Activated CD8-positive, alpha-beta T cell treated with anti-CD3 and anti-CD28 coated beads, Interleukin-2, amount 10 ng/mL, durations not matched to agents 7 days and 5 days (primary cell): ENCODE results near the gene LNX2. TPM values are rescaled to one million over a fixed set of nuclear protein-coding genes. Genes with fewer than 3 reads are reported as not detected.

Source experiments
- ATAC-seq: fragments of 150-1000 bp; cut with Tn5 transposase; one replicate; pipeline ENCODE4 v1.10.0; 2021; ENCODE audit warnings: moderate library complexity
- CTCF ChIA-PET: fragments of 350-600 bp; sonication (Branson Sonifier 250); formaldehyde crosslinking; loops from one replicate; lab custom pipeline; 2021; ENCODE audit warnings: antibody characterized with exemption; lab: Charles Lee
- POLR2A ChIA-PET: fragments of 350-600 bp; sonication (Branson Sonifier 250); formaldehyde crosslinking; loops from one replicate; lab custom pipeline; 2021; ENCODE audit warnings: antibody characterized with exemption; lab: Charles Lee
- DNase-seq: peaks from one replicate; pipeline ENCODE4 v3.0.0-alpha.2; 2020
- H3K27ac Mint-ChIP-seq: one replicate; pipeline ENCODE4 v1.8.0; 2021; ENCODE audit warnings: mild to moderate bottlenecking, mixed read lengths
- H3K27me3 Mint-ChIP-seq: one replicate; pipeline ENCODE4 v1.8.0; 2021; ENCODE audit warnings: low read depth, mixed read lengths
- H3K36me3 Mint-ChIP-seq: one replicate; pipeline ENCODE4 v1.8.0; 2021; ENCODE audit warnings: low read depth, mixed read lengths
- H3K4me1 Mint-ChIP-seq: one replicate; pipeline ENCODE4 v1.8.0; 2021; ENCODE audit warnings: low read depth, mixed read lengths
- H3K4me3 Mint-ChIP-seq: one replicate; pipeline ENCODE4 v1.8.0; 2021; ENCODE audit warnings: mild to moderate bottlenecking, mixed read lengths
- H3K9me3 Mint-ChIP-seq: one replicate; pipeline ENCODE4 v1.8.0; 2022; ENCODE audit warnings: mixed read lengths; ENCODE audit not compliant: insufficient read depth
- total RNA-seq, 2 experiments: library from RNA; stranded (reverse); gene quantifications; one replicate each; pipeline ENCODE4 v1.2.3, GENCODE V29; 2021

Gene LNX2
- total RNA-seq, 2 experiments from 2014 or later, result 7.1 to 7.6 TPM

- ATAC-seq, result no peak
- Mint-ChIP-seq H3K27ac (no peak overlapping the region), H3K9me3 (no peaks in the 10 kb centered on the region), H3K36me3 (peaks cover 15% of the 10 kb centered on the region), H3K27me3 (no peaks in the 10 kb centered on the region), H3K4me1 (no peaks in the 10 kb centered on the region), H3K4me3 (no peak overlapping the region)
- CTCF ChIA-PET, result no interaction called here
- POLR2A ChIA-PET, result no interaction called here
- no peak for DNase-seq
Measured at GRCh38 chr13:27657724-27658123, 37.4 kb upstream of the LNX2 start.

GRCh38 chr13:27654816-27655215, 34.5 kb upstream of the LNX2 start:
- ATAC-seq (no peak), DNase-seq (no peak)
- Mint-ChIP-seq H3K27me3 (no peaks in the 10 kb centered on the region), H3K9me3 (peaks cover 11% of the 10 kb centered on the region), H3K27ac (no peak overlapping the region), H3K4me1 (no peaks in the 10 kb centered on the region), H3K36me3 (peaks cover 35% of the 10 kb centered on the region), H3K4me3 (no peak overlapping the region)
- POLR2A ChIA-PET, result no interaction called here
- CTCF ChIA-PET, result interaction anchor here (1.1 kb wide), 1 partner anchor 100 kb away, joined by 3 read pairs; no protein-coding TSS in a partner anchor

GRCh38 chr13:27654059-27654458, 33.7 kb upstream of the LNX2 start:
- DNase-seq, result no peak
- POLR2A ChIA-PET, result no interaction called here
- H3K9me3 Mint-ChIP-seq, result peaks cover 15% of the 10 kb centered on the region

GRCh38 chr13:27650312-27650711, 30.0 kb upstream of the LNX2 start:
- Mint-ChIP-seq H3K9me3 (peaks cover 15% of the 10 kb centered on the region), H3K36me3 (peaks cover 58% of the 10 kb centered on the region), H3K4me3 (no peak overlapping the region), H3K27ac (no peak overlapping the region), H3K27me3 (no peaks in the 10 kb centered on the region), H3K4me1 (no peaks in the 10 kb centered on the region)
- DNase-seq (no peak), ATAC-seq (no peak)
- POLR2A ChIA-PET, result no interaction called here
- CTCF ChIA-PET, result interaction anchor here (1.0 kb wide), 2 partner anchors 11 to 117 kb away, joined by 3 read pairs; no protein-coding TSS in a partner anchor

More at GRCh38 chr13:27654059-27654458, 33.7 kb upstream of the LNX2 start:
- peaks cover 41% of the 10 kb centered on the region for H3K36me3 Mint-ChIP-seq
- no peak for ATAC-seq
- CTCF ChIA-PET, result interaction anchor here (1.1 kb wide), 2 partner anchors 11 to 99 kb away, joined by 3 read pairs; no protein-coding TSS in a partner anchor
- no peak overlapping the region for H3K27ac Mint-ChIP-seq
- H3K27me3 Mint-ChIP-seq, result no peaks in the 10 kb centered on the region
- no peaks in the 10 kb centered on the region for H3K4me1 Mint-ChIP-seq
- no peak overlapping the region for H3K4me3 Mint-ChIP-seq

DNA sequence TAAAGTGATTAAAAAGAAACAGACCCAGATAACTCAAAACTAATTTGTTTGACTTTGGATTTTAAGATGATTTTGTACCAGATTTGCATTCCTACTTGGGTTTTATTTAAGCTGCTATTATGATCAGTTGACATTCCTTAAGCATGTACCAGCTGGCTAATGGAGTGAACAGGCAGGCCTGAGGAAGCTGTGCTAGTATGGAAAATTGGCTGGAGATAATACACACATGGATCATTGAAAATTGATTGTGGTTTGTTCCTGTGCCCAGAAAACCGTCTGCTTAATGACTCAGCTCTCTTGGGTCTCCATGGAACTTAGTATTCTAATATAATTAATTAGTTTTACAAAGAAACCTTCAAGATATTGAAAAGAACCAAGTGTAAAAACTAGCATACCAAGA, 24.0 kb upstream of the LNX2 start:
- POLR2A ChIA-PET, result no interaction called here

GRCh38 chr13:27643334-27644132, 23.2 kb upstream of the LNX2 start:
- no peak overlapping the region for H3K27ac Mint-ChIP-seq
- no peaks in the 10 kb centered on the region for H3K27me3 Mint-ChIP-seq
- ATAC-seq (no peak), DNase-seq (no peak)
- ChIA-PET CTCF (interaction anchor here (1.1 to 2.3 kb wide), 4 partner anchors 10 to 282 kb away, joined by 3 to 5 read pairs (median 3); no protein-coding TSS in a partner anchor), POLR2A (no interaction called here)
- peaks cover 29% of the 10 kb centered on the region for H3K36me3 Mint-ChIP-seq
- H3K4me1 Mint-ChIP-seq, result peaks cover 8% of the 10 kb centered on the region
- H3K4me3 Mint-ChIP-seq, result no peak overlapping the region
- H3K9me3 Mint-ChIP-seq, result no peaks in the 10 kb centered on the region

More for the DNA sequence above, 24.0 kb upstream of the LNX2 start:
- peaks cover 34% of the 10 kb centered on the region for H3K36me3 Mint-ChIP-seq
- H3K4me3 Mint-ChIP-seq, result no peak overlapping the region
- CTCF ChIA-PET, result interaction anchor here (2.3 kb wide), 1 partner anchor 25 kb away, joined by 5 read pairs; no protein-coding TSS in a partner anchor
- H3K27me3 Mint-ChIP-seq, result no peaks in the 10 kb centered on the region
- ATAC-seq (no peak), DNase-seq (no peak)
- no peaks in the 10 kb centered on the region for H3K9me3 Mint-ChIP-seq
- peaks cover 8% of the 10 kb centered on the region for H3K4me1 Mint-ChIP-seq
- no peak overlapping the region for H3K27ac Mint-ChIP-seq

DNA sequence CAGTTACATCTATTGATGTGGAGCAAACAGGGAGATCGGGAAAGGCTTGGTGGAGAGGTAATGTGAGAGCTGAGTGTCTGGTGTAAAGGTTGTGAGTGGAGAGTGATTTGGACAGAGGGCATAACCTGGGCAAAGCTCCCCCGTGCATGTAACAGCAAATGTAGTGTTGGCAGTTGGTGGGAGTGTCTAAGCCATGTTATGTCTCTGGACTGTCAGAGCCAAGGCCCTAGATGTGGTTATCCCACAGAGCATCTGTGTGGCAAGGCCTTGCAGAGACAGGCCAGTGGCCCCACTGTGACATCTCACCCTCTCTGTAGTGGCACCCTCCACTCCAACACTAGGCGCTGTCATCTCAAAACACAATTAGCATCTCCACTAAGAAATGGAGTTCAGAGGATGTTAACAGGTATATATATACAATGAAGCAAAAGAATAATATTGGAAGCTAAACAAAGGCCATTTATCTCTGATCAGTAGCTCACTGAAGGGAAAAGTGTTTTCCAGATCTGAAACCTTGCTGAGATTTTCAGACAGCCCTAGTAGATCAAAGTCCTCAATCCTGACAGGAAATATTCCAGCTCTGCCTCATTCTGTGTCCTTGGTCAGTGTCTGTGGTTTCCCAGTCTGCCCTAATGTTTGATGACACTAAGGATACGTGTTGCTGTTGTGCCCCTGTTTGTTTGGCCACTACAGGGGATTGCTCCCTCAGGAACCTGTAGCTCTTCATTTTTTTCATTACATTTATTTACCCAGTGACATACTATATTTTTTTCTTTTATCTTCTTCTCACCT, 21.6 kb upstream of the LNX2 start:
- H3K4me1 Mint-ChIP-seq, result peaks cover 15% of the 10 kb centered on the region
- H3K36me3 Mint-ChIP-seq, result peaks cover 30% of the 10 kb centered on the region
- no peak overlapping the region for H3K27ac Mint-ChIP-seq
- H3K9me3 Mint-ChIP-seq, result no peaks in the 10 kb centered on the region
- H3K4me3 Mint-ChIP-seq, result no peak overlapping the region
- ATAC-seq (no peak), DNase-seq (no peak)
- CTCF ChIA-PET, result interaction anchor here (1.1 to 2.3 kb wide), 6 partner anchors 8 to 656 kb away, joined by 3 to 5 read pairs (median 3); no protein-coding TSS in a partner anchor
- POLR2A ChIA-PET, result no interaction called here
- no peaks in the 10 kb centered on the region for H3K27me3 Mint-ChIP-seq

DNA sequence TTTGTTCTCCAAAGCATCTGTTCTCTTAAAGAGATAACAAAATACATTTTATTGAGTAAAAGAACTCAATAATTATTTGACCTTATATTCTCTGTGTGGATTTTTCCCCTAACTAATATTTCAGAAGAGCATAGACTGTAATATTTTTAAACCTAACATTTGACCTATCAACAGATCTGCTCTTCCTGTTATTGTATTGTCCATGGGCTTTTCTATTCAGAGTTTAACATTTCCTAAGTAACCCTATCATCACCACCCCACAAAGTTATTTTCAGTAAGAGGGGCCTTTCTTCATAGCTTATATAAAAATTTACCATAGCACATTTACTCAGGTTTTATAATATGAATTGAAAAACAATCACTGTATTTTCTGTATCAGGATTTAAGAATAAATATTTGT, 18.9 kb upstream of the LNX2 start:
- no peak for DNase-seq
- Mint-ChIP-seq H3K36me3 (peaks cover 11% of the 10 kb centered on the region), H3K4me3 (no peak overlapping the region), H3K27me3 (no peaks in the 10 kb centered on the region), H3K9me3 (no peaks in the 10 kb centered on the region), H3K4me1 (peaks cover 24% of the 10 kb centered on the region), H3K27ac (no peak overlapping the region)
- POLR2A ChIA-PET, result no interaction called here
- no peak for ATAC-seq
- CTCF ChIA-PET, result interaction anchor here (0.7 to 1.1 kb wide), 3 partner anchors 9 to 187 kb away, joined by 3 read pairs; no protein-coding TSS in a partner anchor

DNA sequence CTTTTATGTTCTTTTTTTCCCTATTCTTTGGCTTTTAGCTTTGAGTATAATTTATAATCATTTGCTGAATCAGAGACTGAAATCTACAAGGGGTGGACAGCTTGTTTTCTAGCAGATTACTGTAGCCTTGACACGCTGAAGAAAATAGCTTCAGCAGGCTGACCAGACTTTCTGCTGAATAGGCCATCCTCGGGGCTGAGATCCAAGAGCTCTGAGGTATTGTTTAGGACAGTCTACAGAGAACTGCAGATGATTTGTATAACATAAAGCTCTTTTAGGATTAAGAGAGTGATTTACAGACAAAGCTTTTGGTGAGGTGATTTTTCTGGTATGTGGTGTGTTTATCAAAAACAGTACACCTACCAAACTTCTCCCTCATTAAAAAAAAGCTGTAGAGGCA, 18.2 kb upstream of the LNX2 start:
- ChIA-PET POLR2A (no interaction called here), CTCF (interaction anchor here (0.6 to 1.1 kb wide), 3 partner anchors 8 to 18 kb away, joined by 3 to 4 read pairs (median 3); partner anchors contain the start of gene POLR1D)
- no peak for ATAC-seq
- H3K36me3 Mint-ChIP-seq, result peaks cover 13% of the 10 kb centered on the region
- H3K9me3 Mint-ChIP-seq, result no peaks in the 10 kb centered on the region
- H3K4me1 Mint-ChIP-seq, result peaks cover 28% of the 10 kb centered on the region
- DNase-seq, result no peak
- no peaks in the 10 kb centered on the region for H3K27me3 Mint-ChIP-seq
- H3K27ac Mint-ChIP-seq, result no peak overlapping the region
- no peak overlapping the region for H3K4me3 Mint-ChIP-seq

DNA sequence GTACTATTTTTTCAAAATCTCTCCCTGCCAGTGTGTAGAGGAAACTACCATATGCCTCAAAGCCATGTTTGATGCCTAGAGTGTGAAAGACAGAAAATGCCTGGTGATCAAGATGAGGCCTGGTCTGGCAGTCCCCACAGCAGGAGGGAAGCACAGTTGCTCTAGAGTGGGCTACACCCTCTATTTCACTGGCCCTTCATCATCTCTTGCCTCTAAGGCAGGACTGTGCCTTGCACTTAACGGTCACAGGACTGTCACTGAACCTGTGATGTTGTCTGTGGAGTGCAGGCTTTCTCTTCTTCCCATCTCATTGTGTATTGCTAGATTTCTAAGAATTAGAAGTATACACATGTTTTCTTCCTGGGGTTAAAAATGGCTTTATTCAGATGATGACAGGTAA, 17.7 kb upstream of the LNX2 start:
- H3K36me3 Mint-ChIP-seq, result peaks cover 17% of the 10 kb centered on the region
- POLR2A ChIA-PET, result no interaction called here
- ATAC-seq (no peak), DNase-seq (no peak)
- no peak overlapping the region for H3K27ac Mint-ChIP-seq
- no peaks in the 10 kb centered on the region for H3K27me3 Mint-ChIP-seq
- CTCF ChIA-PET, result interaction anchor here (0.6 to 1.1 kb wide), 3 partner anchors 8 to 17 kb away, joined by 3 to 4 read pairs (median 3); partner anchors contain the start of gene POLR1D
- no peak overlapping the region for H3K4me3 Mint-ChIP-seq
- no peaks in the 10 kb centered on the region for H3K9me3 Mint-ChIP-seq
- H3K4me1 Mint-ChIP-seq, result peaks cover 28% of the 10 kb centered on the region

DNA sequence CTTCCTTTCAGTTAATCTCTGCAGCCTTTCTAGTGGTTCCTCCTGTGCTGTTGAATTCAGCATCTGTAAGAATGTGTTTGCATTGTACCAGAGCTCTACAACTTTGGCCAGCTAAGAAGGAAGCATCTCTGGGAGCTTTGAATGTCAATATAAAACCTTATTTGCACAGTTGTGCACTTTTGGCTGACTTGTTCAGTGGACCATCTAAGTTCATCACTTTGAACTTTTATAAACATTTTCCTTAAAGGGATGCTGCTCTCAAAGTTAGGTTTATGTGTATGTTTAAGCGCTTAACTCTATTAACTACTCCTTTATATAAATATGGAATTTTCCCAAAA, 16.9 kb upstream of the LNX2 start:
- ChIA-PET POLR2A (interaction anchor here (0.6 to 1.1 kb wide), 2 partner anchors 15 to 18 kb away, joined by 3 to 4 read pairs; no protein-coding TSS in a partner anchor), CTCF (no interaction called here)
- no peaks in the 10 kb centered on the region for H3K9me3 Mint-ChIP-seq
- ATAC-seq, result no peak
- H3K27me3 Mint-ChIP-seq, result no peaks in the 10 kb centered on the region
- peaks cover 25% of the 10 kb centered on the region for H3K4me1 Mint-ChIP-seq
- no peak overlapping the region for H3K4me3 Mint-ChIP-seq
- peaks cover 22% of the 10 kb centered on the region for H3K36me3 Mint-ChIP-seq
- no peak overlapping the region for H3K27ac Mint-ChIP-seq
- no peak for DNase-seq
